Activated CD4-positive, alpha-beta memory T cell treated with anti-CD3 and anti-CD28 coated beads for 36 hours (primary cell): Measurements from ENCODE around the gene NCK1. TPM values are rescaled to one million over a fixed set of nuclear protein-coding genes. Genes with fewer than 3 reads are reported as not detected.

Experiments used
- CTCF ChIA-PET: fragments of 350-600 bp; sonication (Branson Sonifier 250); formaldehyde crosslinking; loops from one replicate; lab custom pipeline; 2021; ENCODE audit warnings: antibody characterized with exemption, inconsistent platforms; lab: Charles Lee
- POLR2A ChIA-PET: fragments of 350-600 bp; sonication (Branson Sonifier 250); formaldehyde crosslinking; loops from one replicate; lab custom pipeline; 2021; ENCODE audit warnings: antibody characterized with exemption; lab: Charles Lee
- DNase-seq: peaks from one replicate; pipeline ENCODE4 v3.0.0-alpha.2; 2020
- H3K27ac Mint-ChIP-seq: one replicate; pipeline ENCODE4 v1.8.0; 2021; ENCODE audit warnings: mixed read lengths
- H3K27me3 Mint-ChIP-seq: one replicate; pipeline ENCODE4 v1.8.0; 2021; ENCODE audit warnings: mixed read lengths
- H3K36me3 Mint-ChIP-seq: one replicate; pipeline ENCODE4 v1.8.0; 2021; ENCODE audit warnings: mixed read lengths
- H3K4me1 Mint-ChIP-seq: one replicate; pipeline ENCODE4 v1.8.0; 2021; ENCODE audit warnings: low read depth, mixed read lengths
- H3K4me3 Mint-ChIP-seq: one replicate; pipeline ENCODE4 v1.8.0; 2021; ENCODE audit warnings: mild to moderate bottlenecking, mixed read lengths
- H3K9me3 Mint-ChIP-seq: one replicate; pipeline ENCODE4 v1.8.0; 2021; ENCODE audit warnings: mixed read lengths
- intact Hi-C: fragments of 100-400 bp; cut with micrococcal nuclease; formaldehyde crosslinking; loops from one replicate; pipeline ENCODE4 v1.15.1; 2023
- total RNA-seq, 2 experiments: library from RNA; stranded (reverse); gene quantifications; one replicate each; pipeline ENCODE4 v1.2.3, GENCODE V29; 2021

The NCK1 gene
- total RNA-seq, 2 experiments from 2014 or later, result 32.3 to 38.0 TPM

DNA sequence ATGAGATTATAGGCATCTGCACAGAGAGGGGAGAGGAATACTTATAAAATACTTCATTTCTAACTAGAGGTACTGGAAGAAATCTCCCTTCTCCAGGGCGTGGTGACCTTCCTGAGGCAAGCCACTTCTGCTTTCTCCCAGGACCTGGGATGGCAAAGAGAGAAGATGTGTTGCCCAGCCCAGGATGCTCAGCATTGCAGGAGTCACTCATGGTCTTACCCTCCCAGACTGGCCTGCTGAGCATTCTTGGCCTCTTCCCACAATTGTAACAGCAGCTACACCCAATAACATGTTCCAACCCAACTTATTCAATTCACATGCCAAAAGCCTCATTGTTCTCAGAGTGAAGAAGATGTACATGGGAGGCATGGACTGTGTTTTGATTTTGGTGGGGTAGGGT, 133.6 kb downstream of the NCK1 start:
- intact Hi-C loops, result no loop called here
- H3K4me1 Mint-ChIP-seq, result peaks cover 9% of the 10 kb centered on the region
- H3K4me3 Mint-ChIP-seq, result no peak overlapping the region
- no peaks in the 10 kb centered on the region for H3K27me3 Mint-ChIP-seq
- no peak for DNase-seq
- no peaks in the 10 kb centered on the region for H3K36me3 Mint-ChIP-seq
- H3K9me3 Mint-ChIP-seq, result no peaks in the 10 kb centered on the region
- ChIA-PET POLR2A (no interaction called here), CTCF (no interaction called here)
- H3K27ac Mint-ChIP-seq, result no peak overlapping the region

Other genes starting within 250 kb of the NCK1 start
- gene STAG1, start 109.8 kb upstream of the NCK1 start, total RNA-seq, result 10 to 100 TPM; 30.6 to 32.3 TPM
- 1 to 10 TPM; 2.1 to 2.9 TPM for gene SLC35G2, start 43.1 kb upstream of the NCK1 start, total RNA-seq
- gene IL20RB, start 95.8 kb downstream of the NCK1 start, total RNA-seq, result under 1 TPM; 0.80 to 0.97 TPM